ENCODE measurements around the gene MYLIP. TPM values are rescaled to one million over a fixed set of nuclear protein-coding genes. Genes with fewer than 3 reads are reported as not detected.

MYLIP gene
- total and polyA plus RNA-seq, 8 donors = 2.3 to 43.1 (median 13.7) TPM

GRCh38 chr6:16146527-16146955, 17.7 kb downstream of the MYLIP start:
- TF ChIP-seq, protein P1, sequence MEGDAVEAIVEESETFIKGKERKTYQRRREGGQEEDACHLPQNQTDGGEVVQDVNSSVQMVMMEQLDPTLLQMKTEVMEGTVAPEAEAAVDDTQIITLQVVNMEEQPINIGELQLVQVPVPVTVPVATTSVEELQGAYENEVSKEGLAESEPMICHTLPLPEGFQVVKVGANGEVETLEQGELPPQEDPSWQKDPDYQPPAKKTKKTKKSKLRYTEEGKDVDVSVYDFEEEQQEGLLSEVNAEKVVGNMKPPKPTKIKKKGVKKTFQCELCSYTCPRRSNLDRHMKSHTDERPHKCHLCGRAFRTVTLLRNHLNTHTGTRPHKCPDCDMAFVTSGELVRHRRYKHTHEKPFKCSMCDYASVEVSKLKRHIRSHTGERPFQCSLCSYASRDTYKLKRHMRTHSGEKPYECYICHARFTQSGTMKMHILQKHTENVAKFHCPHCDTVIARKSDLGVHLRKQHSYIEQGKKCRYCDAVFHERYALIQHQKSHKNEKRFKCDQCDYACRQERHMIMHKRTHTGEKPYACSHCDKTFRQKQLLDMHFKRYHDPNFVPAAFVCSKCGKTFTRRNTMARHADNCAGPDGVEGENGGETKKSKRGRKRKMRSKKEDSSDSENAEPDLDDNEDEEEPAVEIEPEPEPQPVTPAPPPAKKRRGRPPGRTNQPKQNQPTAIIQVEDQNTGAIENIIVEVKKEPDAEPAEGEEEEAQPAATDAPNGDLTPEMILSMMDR (IDR thresholded peaks at IDR 0.05) = no peak
- peak in 2 of 3 donors; percentile 46 to 60 for TF ChIP-seq POLR2AphosphoS5 (IDR thresholded peaks at IDR 0.05)
- intact Hi-C loops (cut with DNase I; ENCODE audit: low total_unique reads) = no loop called here
- peaks cover 8 to 50% (median 35%) of the 10 kb centered on the region in 4 donors for H3K4me1 ChIP-seq
- H3K36me3 ChIP-seq = peaks cover 46 to 94% (median 84%) of the 10 kb centered on the region in 4 donors
- no peaks in the 10 kb centered on the region for H3K9me3 ChIP-seq
- H3K4me3 ChIP-seq = no peak overlapping the region
- 15 to 32% (median 23%) methylated on average over 8 of the region's 8 CpGs for WGBS, 5 donors
- peak; percentile 67 to 70 for DNase-seq
- peak overlapping the region in 2 of 5 donors; percentile 9 to 29 for H3K27ac ChIP-seq
- no peaks in the 10 kb centered on the region for H3K27me3 ChIP-seq

- 26 to 51% (median 29%) methylated on average over 2 of the region's 2 CpGs for WGBS, 5 donors
- H3K36me3 ChIP-seq = peaks cover 34 to 91% (median 74%) of the 10 kb centered on the region in 4 donors
Observed at GRCh38 chr6:16148498-16148897, 19.6 kb downstream of the MYLIP start.

GRCh38 chr6:16149305-16149704, 20.4 kb downstream of the MYLIP start:
- Histone ChIP-seq H3K9me3 (no peaks in the 10 kb centered on the region), H3K27ac (no peak overlapping the region), H3K4me1 (peaks cover 8 to 45% (median 35%) of the 10 kb centered on the region in 4 donors), H3K36me3 (peaks cover 26 to 86% (median 68%) of the 10 kb centered on the region in 4 donors), H3K27me3 (no peaks in the 10 kb centered on the region), H3K4me3 (no peak overlapping the region)
- intact Hi-C loops (cut with DNase I; ENCODE audit: low total_unique reads) = no loop called here
- DNase-seq = no peak
- WGBS, 5 donors = 96 to 100% (median 98%) methylated on average over 2 of the region's 2 CpGs
- TF ChIP-seq, protein P1 (IDR thresholded peaks at IDR 0.05) = no peak
- TF ChIP-seq EP300 (IDR thresholded peaks at IDR 0.05) (no peak), POLR2AphosphoS5 (IDR thresholded peaks at IDR 0.05) (no peak), POLR2A (IDR thresholded peaks at IDR 0.05) (no peak)

More at GRCh38 chr6:16148498-16148897, 19.6 kb downstream of the MYLIP start:
- Histone ChIP-seq H3K4me3 (no peak overlapping the region), H3K9me3 (no peaks in the 10 kb centered on the region), H3K4me1 (peaks cover 8 to 45% (median 35%) of the 10 kb centered on the region in 4 donors), H3K27ac (no peak overlapping the region), H3K27me3 (no peaks in the 10 kb centered on the region)
- peak in 1 of 3 donors; percentile 18 for TF ChIP-seq POLR2AphosphoS5 (IDR thresholded peaks at IDR 0.05)
- TF ChIP-seq, protein P1 (IDR thresholded peaks at IDR 0.05) = no peak
- intact Hi-C loops (cut with DNase I; ENCODE audit: low total_unique reads) = no loop called here
- peak; percentile 59 to 88 for DNase-seq

- no peaks in the 10 kb centered on the region for H3K27me3 ChIP-seq
- TF ChIP-seq POLR2A (IDR thresholded peaks at IDR 0.05) = no peak
- TF ChIP-seq, protein P1 (IDR thresholded peaks at IDR 0.05) = no peak
- TF ChIP-seq POLR2AphosphoS5 (IDR thresholded peaks at IDR 0.05) = no peak
- no peak for TF ChIP-seq EP300 (IDR thresholded peaks at IDR 0.05)
- no peak for DNase-seq
- 93 to 97% (median 94%) methylated on average over 7 of the region's 7 CpGs for WGBS, 5 donors
- no peak overlapping the region for H3K4me3 ChIP-seq
- H3K4me1 ChIP-seq = peaks cover 8 to 46% (median 35%) of the 10 kb centered on the region in 4 donors
- H3K36me3 ChIP-seq = peaks cover 18 to 84% (median 62%) of the 10 kb centered on the region in 4 donors
- H3K9me3 ChIP-seq = no peaks in the 10 kb centered on the region
- no peak overlapping the region for H3K27ac ChIP-seq
- intact Hi-C loops (cut with DNase I; ENCODE audit: low total_unique reads) = no loop called here
Observed at GRCh38 chr6:16150098-16150497, 21.2 kb downstream of the MYLIP start.
